ENCODE measurements around the gene SMPX. TPM values are rescaled to one million over a fixed set of nuclear protein-coding genes. Genes with fewer than 3 reads are reported as not detected.

Gene SMPX
- total and polyA plus RNA-seq, 2 experiments from 2014 or later: not detected

DNA sequence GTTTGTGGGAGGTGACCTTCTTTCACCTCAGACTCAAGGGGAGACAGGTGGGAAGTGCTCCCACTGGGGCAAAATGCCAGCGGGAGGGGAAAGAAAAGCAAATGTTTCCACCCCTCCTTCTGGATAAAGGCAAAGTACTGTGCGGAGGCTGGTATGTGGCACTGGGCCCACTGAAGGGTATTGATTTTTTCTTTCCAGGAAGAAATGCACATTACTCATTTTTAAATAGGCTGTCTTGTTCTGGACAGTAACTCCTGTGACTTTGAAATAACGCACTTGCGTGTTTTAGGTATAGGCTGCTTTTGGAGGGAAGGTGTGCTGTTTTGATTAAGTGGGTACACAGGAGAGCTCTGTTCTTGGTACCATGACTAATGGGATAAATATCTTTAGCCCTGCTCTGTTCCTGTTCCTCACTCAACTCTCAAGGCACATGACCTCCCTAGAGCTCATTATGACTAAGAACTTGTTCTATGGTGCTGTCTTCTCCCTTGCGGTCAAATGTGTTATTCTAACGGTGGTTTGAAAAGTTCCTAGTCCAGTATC lies 40.8 kb upstream of the SMPX start:
- no peak for DNase-seq (ENCODE audit: low spot score)
- Histone ChIP-seq H3K27ac (ENCODE audit: low read depth) (no peak overlapping the region), H3F3A (replicated peaks; ENCODE audit: low read depth) (no peaks in the 10 kb centered on the region), H3K4me1 (ENCODE audit: insufficient read depth) (no peaks in the 10 kb centered on the region), H4K20me1 (replicated peaks; ENCODE audit: insufficient read depth) (no peaks in the 10 kb centered on the region), H3K36me3 (ENCODE audit: insufficient read depth) (no peaks in the 10 kb centered on the region), H3K27me3 (ENCODE audit: insufficient read depth) (no peaks in the 10 kb centered on the region), H3K9me2 (ENCODE audit: insufficient read depth) (no peaks in the 10 kb centered on the region), H3K4me2 (no peak overlapping the region), H2AFZ (no peak overlapping the region), H3K4me3 (no peak overlapping the region), H3K79me2 (replicated peaks; ENCODE audit: insufficient read depth) (no peaks in the 10 kb centered on the region)
- peaks cover 3% of the 10 kb centered on the region for H3K27me3 Mint-ChIP-seq (ENCODE audit: insufficient read depth, low read depth, poor library complexity)
- TF ChIP-seq POLR2AphosphoS5 (IDR thresholded peaks at IDR 0.05; ENCODE audit: low read depth) (no peak), ZNF114 (CRISPR knock-in tag; IDR thresholded peaks at IDR 0.05) (no peak), EZH2phosphoT487 (IDR thresholded peaks at IDR 0.05; ENCODE audit: unreplicated experiment) (no peak), ZNF331 (CRISPR knock-in tag; IDR thresholded peaks at IDR 0.05; ENCODE audit: low read depth) (no peak), NANOG (IDR thresholded peaks at IDR 0.05; ENCODE audit: borderline replicate concordance) (no peak), EZH2 (IDR thresholded peaks at IDR 0.05; ENCODE audit: low read depth, unreplicated experiment) (no peak), JUNB (IDR thresholded peaks at IDR 0.05; ENCODE audit: unreplicated experiment) (no peak), STAT1 (IDR thresholded peaks at IDR 0.05; ENCODE audit: unreplicated experiment) (no peak)
- TF ChIP-seq, protein P1, sequence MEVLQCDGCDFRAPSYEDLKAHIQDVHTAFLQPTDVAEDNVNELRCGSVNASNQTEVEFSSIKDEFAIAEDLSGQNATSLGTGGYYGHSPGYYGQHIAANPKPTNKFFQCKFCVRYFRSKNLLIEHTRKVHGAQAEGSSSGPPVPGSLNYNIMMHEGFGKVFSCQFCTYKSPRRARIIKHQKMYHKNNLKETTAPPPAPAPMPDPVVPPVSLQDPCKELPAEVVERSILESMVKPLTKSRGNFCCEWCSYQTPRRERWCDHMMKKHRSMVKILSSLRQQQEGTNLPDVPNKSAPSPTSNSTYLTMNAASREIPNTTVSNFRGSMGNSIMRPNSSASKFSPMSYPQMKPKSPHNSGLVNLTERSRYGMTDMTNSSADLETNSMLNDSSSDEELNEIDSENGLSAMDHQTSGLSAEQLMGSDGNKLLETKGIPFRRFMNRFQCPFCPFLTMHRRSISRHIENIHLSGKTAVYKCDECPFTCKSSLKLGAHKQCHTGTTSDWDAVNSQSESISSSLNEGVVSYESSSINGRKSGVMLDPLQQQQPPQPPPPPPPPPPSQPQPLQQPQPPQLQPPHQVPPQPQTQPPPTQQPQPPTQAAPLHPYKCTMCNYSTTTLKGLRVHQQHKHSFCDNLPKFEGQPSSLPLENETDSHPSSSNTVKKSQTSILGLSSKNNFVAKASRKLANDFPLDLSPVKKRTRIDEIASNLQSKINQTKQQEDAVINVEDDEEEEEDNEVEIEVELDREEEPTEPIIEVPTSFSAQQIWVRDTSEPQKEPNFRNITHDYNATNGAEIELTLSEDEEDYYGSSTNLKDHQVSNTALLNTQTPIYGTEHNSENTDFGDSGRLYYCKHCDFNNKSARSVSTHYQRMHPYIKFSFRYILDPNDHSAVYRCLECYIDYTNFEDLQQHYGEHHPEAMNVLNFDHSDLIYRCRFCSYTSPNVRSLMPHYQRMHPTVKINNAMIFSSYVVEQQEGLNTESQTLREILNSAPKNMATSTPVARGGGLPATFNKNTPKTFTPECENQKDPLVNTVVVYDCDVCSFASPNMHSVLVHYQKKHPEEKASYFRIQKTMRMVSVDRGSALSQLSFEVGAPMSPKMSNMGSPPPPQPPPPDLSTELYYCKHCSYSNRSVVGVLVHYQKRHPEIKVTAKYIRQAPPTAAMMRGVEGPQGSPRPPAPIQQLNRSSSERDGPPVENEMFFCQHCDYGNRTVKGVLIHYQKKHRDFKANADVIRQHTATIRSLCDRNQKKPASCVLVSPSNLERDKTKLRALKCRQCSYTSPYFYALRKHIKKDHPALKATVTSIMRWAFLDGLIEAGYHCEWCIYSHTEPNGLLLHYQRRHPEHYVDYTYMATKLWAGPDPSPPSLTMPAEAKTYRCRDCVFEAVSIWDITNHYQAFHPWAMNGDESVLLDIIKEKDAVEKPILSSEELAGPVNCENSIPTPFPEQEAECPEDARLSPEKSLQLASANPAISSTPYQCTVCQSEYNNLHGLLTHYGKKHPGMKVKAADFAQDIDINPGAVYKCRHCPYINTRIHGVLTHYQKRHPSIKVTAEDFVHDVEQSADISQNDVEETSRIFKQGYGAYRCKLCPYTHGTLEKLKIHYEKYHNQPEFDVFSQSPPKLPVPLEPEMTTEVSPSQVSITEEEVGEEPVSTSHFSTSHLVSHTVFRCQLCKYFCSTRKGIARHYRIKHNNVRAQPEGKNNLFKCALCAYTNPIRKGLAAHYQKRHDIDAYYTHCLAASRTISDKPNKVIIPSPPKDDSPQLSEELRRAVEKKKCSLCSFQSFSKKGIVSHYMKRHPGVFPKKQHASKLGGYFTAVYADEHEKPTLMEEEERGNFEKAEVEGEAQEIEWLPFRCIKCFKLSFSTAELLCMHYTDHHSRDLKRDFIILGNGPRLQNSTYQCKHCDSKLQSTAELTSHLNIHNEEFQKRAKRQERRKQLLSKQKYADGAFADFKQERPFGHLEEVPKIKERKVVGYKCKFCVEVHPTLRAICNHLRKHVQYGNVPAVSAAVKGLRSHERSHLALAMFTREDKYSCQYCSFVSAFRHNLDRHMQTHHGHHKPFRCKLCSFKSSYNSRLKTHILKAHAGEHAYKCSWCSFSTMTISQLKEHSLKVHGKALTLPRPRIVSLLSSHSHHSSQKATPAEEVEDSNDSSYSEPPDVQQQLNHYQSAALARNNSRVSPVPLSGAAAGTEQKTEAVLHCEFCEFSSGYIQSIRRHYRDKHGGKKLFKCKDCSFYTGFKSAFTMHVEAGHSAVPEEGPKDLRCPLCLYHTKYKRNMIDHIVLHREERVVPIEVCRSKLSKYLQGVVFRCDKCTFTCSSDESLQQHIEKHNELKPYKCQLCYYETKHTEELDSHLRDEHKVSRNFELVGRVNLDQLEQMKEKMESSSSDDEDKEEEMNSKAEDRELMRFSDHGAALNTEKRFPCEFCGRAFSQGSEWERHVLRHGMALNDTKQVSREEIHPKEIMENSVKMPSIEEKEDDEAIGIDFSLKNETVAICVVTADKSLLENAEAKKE (CRISPR knock-in tag; IDR thresholded peaks at IDR 0.05): no peak
- TF ChIP-seq, protein P2, sequence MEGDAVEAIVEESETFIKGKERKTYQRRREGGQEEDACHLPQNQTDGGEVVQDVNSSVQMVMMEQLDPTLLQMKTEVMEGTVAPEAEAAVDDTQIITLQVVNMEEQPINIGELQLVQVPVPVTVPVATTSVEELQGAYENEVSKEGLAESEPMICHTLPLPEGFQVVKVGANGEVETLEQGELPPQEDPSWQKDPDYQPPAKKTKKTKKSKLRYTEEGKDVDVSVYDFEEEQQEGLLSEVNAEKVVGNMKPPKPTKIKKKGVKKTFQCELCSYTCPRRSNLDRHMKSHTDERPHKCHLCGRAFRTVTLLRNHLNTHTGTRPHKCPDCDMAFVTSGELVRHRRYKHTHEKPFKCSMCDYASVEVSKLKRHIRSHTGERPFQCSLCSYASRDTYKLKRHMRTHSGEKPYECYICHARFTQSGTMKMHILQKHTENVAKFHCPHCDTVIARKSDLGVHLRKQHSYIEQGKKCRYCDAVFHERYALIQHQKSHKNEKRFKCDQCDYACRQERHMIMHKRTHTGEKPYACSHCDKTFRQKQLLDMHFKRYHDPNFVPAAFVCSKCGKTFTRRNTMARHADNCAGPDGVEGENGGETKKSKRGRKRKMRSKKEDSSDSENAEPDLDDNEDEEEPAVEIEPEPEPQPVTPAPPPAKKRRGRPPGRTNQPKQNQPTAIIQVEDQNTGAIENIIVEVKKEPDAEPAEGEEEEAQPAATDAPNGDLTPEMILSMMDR (conservative IDR thresholded peaks at IDR 0.05; ENCODE audit: low read depth in 2 of 2): no peak
- TF ChIP-seq, protein P3, sequence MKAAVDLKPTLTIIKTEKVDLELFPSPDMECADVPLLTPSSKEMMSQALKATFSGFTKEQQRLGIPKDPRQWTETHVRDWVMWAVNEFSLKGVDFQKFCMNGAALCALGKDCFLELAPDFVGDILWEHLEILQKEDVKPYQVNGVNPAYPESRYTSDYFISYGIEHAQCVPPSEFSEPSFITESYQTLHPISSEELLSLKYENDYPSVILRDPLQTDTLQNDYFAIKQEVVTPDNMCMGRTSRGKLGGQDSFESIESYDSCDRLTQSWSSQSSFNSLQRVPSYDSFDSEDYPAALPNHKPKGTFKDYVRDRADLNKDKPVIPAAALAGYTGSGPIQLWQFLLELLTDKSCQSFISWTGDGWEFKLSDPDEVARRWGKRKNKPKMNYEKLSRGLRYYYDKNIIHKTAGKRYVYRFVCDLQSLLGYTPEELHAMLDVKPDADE (IDR thresholded peaks at IDR 0.05): no peak
- TF ChIP-seq, protein P4, sequence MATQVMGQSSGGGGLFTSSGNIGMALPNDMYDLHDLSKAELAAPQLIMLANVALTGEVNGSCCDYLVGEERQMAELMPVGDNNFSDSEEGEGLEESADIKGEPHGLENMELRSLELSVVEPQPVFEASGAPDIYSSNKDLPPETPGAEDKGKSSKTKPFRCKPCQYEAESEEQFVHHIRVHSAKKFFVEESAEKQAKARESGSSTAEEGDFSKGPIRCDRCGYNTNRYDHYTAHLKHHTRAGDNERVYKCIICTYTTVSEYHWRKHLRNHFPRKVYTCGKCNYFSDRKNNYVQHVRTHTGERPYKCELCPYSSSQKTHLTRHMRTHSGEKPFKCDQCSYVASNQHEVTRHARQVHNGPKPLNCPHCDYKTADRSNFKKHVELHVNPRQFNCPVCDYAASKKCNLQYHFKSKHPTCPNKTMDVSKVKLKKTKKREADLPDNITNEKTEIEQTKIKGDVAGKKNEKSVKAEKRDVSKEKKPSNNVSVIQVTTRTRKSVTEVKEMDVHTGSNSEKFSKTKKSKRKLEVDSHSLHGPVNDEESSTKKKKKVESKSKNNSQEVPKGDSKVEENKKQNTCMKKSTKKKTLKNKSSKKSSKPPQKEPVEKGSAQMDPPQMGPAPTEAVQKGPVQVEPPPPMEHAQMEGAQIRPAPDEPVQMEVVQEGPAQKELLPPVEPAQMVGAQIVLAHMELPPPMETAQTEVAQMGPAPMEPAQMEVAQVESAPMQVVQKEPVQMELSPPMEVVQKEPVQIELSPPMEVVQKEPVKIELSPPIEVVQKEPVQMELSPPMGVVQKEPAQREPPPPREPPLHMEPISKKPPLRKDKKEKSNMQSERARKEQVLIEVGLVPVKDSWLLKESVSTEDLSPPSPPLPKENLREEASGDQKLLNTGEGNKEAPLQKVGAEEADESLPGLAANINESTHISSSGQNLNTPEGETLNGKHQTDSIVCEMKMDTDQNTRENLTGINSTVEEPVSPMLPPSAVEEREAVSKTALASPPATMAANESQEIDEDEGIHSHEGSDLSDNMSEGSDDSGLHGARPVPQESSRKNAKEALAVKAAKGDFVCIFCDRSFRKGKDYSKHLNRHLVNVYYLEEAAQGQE (IDR thresholded peaks at IDR 0.05; ENCODE audit: unreplicated experiment): no peak
- no peak overlapping the region for H3K4me3 Mint-ChIP-seq
- no peaks in the 10 kb centered on the region for H3K4me1 Mint-ChIP-seq
- no peak overlapping the region for H3K27ac Mint-ChIP-seq
- H3K36me3 Mint-ChIP-seq (ENCODE audit: low read depth): no peaks in the 10 kb centered on the region
- no peak for ATAC-seq
- no peaks in the 10 kb centered on the region for H3K9me3 Mint-ChIP-seq
